HG03354 (cell line): ENCODE data around the gene EGFL8.
A peak's percentile ranks its signal among the peaks of the same experiment; 100 is the strongest.

Experiments used
- ATAC-seq: cut with Tn5 transposase; IDR thresholded peaks from one replicate; pipeline ENCODE4 v1.9.1; 2021; ENCODE audit warnings: mild to moderate bottlenecking; ENCODE audit not compliant: unreplicated experiment, poor library complexity, severe bottlenecking

EGFL8 gene

GRCh38 chr6:32164295-32164694 lies at the start of gene EGFL8:
EGFL8 (plus strand) TSS chr6:32164595; CDS start chr6:32166166, 1,571 bp downstream.
- no peak for ATAC-seq

DNA sequence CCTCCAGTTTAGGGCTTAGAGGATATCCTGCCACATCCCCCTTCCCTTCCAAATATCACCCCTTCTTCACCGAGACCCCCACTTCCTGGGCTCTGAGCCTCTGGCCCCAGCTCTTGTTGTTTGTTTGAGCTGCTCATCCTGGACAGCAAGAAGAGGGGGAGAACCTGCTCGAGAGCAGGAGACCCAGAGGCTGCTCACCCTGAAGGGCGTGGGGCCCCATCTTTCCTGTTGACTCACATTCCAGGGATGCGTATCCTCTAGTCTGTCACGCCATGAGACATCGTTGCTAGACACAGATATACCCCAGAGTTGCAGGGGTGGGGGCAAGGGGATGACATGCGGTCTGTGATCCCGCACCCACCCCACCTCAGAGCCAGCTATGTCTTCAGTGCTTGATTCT lies 49.6 kb upstream of the EGFL8 start:
- ATAC-seq = no peak

- ATAC-seq = no peak
These were observed 48.8 kb upstream of the EGFL8 start for GRCh38 chr6:32115623-32116022.

GRCh38 chr6:32116674-32117073 lies 47.7 kb upstream of the EGFL8 start:
- ATAC-seq = no peak

- ATAC-seq = no peak
These were observed 46.9 kb upstream of the EGFL8 start for GRCh38 chr6:32117461-32117860.

- ATAC-seq = no peak
These were observed 45.4 kb upstream of the EGFL8 start for GRCh38 chr6:32118782-32119628.

DNA sequence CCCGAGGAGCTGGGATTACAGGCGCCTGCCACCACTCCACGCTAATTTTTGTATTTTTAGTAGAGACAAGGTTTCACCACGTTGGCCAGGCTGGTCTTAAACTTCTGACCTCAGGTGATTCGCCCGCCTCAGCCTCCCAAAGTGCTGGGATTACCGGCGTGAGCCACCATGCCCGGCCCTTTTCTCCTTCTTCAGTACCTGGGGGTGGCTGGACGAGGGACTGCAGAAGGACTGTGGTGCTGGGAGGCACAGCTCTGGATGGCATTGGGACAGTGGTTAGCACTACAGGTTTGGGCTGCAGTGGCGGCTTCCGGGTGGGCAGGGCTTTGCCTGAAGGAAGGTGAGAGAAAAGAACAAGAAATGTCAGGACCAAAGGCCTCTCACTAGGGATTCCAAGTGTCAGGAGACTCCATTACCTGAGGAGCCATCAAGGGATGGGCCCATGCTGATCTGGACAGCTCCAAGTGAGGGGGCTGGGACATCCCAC lies 43.8 kb upstream of the EGFL8 start:
- no peak for ATAC-seq

GRCh38 chr6:32123681-32124080 lies 40.7 kb upstream of the EGFL8 start:
- no peak for ATAC-seq

GRCh38 chr6:32126880-32127279 lies 37.5 kb upstream of the EGFL8 start:
- no peak for ATAC-seq

GRCh38 chr6:32127409-32127716 lies 37.0 kb upstream of the EGFL8 start:
- no peak for ATAC-seq

GRCh38 chr6:32127717-32128592 lies 36.4 kb upstream of the EGFL8 start, which contains the start of gene ATF6B:
ATF6B (minus strand) TSS chr6:32128246; CDS start chr6:32128207, 39 bp downstream.
- peak; percentile 83 for ATAC-seq

GRCh38 chr6:32128751-32129296 lies 35.6 kb upstream of the EGFL8 start:
- no peak for ATAC-seq

- ATAC-seq = no peak
These were observed 34.9 kb upstream of the EGFL8 start for GRCh38 chr6:32129297-32130088.

DNA sequence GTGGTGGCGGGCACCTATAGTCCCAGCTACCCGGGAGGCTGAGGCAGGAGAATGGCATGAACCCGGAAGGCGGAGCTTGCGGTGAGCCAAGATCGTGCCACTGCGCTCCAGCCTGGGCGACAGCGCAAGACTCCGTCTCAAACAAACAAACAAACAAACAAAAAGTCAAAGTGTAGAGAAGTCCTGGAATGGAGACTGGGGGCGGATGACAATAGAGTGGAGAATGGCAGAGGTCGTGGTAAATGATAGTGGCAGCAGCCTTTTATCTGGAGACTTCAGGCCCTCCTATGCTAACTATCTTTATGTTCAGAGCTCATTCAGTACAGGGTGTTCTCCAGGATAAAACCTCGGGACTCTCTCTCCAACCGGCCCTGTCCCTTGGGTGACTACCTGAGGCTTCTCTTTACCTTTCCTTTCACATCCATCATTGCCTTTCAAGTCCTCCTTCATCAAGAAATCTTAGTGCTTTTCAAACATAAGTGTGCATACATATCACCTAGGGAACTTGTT lies 32.9 kb upstream of the EGFL8 start:
- no peak for ATAC-seq

DNA sequence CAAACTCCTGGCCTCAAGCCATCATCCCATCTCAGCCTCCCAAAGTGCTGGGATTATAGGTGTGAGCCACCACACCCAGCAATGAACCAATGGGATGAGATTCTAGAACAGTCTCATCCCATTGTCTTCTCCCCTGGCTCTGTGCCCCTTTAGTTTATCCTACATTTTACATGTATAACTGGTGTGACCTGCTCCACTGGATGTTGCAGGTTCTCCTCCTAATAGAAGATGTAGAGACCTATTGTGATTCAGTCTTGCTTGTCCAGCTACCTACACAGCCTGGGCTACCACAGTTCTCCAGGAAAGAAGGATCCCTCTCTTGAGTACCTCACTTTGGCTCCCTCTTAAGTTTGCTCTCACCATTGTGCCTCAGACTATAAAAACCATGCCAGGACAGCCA lies 32.3 kb upstream of the EGFL8 start:
- ATAC-seq = no peak

GRCh38 chr6:32133786-32134185 lies 30.6 kb upstream of the EGFL8 start:
- ATAC-seq = no peak

- no peak for ATAC-seq
These were observed 26.9 kb upstream of the EGFL8 start for GRCh38 chr6:32137454-32137853.

GRCh38 chr6:32139590-32139989 lies 24.8 kb upstream of the EGFL8 start:
- ATAC-seq = no peak

GRCh38 chr6:32140420-32141046 lies 23.9 kb upstream of the EGFL8 start:
- no peak for ATAC-seq
